ENCODE results near the gene MSL1.

MSL1 gene

DNA sequence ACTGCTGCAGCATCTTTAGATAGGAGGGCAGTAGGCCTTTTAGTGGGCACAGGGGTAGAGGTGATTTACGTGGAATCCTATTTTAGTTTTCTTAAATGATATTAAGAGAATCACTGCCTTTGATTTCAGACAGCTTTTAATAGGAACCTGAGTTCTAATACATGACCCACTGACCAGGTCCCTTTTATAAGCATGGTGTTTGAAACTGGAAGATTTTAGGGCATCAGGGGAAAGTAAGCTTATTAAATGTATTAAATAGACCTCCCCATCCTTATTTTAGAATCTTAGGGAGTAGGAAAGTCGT, 2.0 kb downstream of the MSL1 start:
- POLR2A ChIA-PET (ENCODE audit: low non-redundant PET), result interaction anchor here (0.6 kb wide), 1 partner anchor 70 kb away, joined by 4 read pairs; no protein-coding TSS in a partner anchor
- CTCF ChIA-PET, result interaction anchor here (0.6 kb wide), 1 partner anchor 10 kb away, joined by 3 read pairs; no protein-coding TSS in a partner anchor
- peak overlapping the region; percentile 95 for H3K27ac ChIP-seq
- DNase-seq (ENCODE audit: low spot score), result no peak
- TF ChIP-seq, protein P1, sequence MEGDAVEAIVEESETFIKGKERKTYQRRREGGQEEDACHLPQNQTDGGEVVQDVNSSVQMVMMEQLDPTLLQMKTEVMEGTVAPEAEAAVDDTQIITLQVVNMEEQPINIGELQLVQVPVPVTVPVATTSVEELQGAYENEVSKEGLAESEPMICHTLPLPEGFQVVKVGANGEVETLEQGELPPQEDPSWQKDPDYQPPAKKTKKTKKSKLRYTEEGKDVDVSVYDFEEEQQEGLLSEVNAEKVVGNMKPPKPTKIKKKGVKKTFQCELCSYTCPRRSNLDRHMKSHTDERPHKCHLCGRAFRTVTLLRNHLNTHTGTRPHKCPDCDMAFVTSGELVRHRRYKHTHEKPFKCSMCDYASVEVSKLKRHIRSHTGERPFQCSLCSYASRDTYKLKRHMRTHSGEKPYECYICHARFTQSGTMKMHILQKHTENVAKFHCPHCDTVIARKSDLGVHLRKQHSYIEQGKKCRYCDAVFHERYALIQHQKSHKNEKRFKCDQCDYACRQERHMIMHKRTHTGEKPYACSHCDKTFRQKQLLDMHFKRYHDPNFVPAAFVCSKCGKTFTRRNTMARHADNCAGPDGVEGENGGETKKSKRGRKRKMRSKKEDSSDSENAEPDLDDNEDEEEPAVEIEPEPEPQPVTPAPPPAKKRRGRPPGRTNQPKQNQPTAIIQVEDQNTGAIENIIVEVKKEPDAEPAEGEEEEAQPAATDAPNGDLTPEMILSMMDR (conservative IDR thresholded peaks at IDR 0.05; ENCODE audit: low read depth), result no peak

DNA sequence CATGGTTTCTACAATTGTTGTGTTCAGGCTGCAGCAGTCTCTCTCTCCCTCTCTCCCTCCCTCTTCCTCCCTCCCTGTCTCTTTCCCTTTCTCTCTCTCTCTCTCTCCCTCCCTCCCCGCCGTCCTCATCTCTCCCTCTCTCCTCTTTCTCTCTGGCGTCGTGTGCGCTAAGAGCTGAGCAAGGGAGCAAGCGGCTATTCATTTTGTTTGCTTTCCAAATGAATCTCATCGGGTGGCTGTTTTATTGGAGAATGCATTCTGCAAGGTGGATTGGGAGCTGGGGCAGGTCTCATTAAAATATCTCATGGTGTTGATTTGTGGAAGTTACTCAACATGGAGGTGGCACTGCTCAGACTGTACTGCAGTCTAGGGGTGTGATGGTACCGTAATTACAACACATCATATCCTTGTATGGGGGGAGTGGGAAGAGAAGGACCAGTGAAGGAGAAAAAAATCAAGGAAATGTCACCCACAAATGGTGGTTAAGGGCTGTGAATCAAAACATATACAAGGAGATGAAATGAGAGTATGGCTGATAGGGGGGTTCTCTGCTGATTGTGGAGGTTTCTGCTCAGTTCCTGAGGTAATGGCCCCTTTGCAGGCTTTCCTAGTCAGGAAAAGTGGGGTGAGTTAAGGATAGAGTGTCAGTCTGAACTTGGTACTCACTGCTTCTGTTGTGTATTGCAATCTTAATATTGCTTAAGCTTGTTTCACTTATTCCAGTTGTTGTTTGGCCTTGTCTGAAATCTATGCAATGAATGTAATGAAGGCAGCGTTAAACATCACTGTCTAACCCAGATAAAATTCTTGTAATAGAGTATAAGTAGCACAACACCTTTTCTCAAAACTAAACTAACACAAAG, 2.7 kb downstream of the MSL1 start:
- peak overlapping the region; percentile 57 for H3K27ac ChIP-seq
- ChIA-PET POLR2A (ENCODE audit: low non-redundant PET) (interaction anchor here (0.6 to 0.7 kb wide), 2 partner anchors 36 to 71 kb away, joined by 4 to 9 read pairs; no protein-coding TSS in a partner anchor), CTCF (interaction anchor here (0.6 to 0.8 kb wide), 2 partner anchors 11 to 98 kb away, joined by 3 read pairs; no protein-coding TSS in a partner anchor)
- TF ChIP-seq, protein P1 (conservative IDR thresholded peaks at IDR 0.05; ENCODE audit: low read depth), result no peak
- DNase-seq (ENCODE audit: low spot score), result no peak

DNA sequence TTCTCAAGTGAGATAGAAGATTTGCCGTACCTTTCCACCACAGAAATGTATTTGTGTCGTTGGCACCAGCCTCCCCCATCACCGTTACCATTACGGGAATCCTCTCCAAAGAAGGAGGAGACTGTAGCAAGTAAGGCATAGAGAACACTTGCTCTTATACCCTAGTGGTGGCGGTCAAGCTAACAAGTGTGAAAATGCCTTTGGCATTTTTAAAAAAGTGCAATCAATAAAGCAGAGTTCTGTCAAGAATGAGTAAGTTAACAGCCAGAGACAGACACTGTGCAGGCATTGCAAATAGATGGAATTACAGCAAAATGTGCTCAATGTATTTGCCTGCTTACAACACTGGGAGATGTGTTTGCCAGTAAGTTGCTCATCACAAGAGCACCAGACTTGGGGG, 7.7 kb downstream of the MSL1 start:
- no peak overlapping the region for H3K27ac ChIP-seq
- ChIA-PET POLR2A (ENCODE audit: low non-redundant PET) (no interaction called here), CTCF (interaction anchor here (0.6 to 1.2 kb wide), 2 partner anchors 10 to 1566 kb away, joined by 3 to 5 read pairs; no protein-coding TSS in a partner anchor)
- DNase-seq (ENCODE audit: low spot score), result no peak
- TF ChIP-seq, protein P1 (conservative IDR thresholded peaks at IDR 0.05; ENCODE audit: low read depth), result no peak

DNA sequence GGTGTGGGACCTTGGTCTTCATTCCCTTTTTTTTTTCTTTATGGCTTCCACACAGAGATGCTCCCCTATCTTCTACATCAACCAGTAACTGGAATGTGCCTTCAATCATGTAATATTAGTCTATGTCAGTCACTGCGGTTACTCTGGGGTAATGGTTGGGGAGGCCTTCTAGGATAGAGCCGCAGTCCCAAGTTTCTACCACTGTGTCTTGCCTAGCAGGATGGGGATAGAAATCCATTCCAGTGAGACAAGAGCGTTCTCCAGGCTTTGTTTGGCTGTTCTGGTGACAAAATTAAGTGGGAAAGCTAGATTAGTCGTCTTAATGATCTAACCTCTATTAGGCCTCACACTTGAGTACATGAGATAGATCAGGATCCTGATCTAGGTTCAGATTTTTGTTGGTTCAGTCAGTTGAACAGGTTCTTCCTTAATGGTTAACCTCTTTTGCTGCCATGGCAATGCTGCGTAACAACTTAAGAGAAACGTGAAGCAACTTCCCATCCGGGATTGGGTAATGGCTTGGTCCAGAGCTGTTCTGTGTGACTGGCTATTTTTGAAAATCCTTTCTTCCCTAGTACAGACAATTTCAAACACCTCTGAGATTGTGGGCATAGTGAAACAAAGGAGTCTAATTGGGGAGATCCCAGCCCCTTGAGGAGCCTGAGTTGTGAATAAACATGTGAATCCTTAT, 8.7 kb downstream of the MSL1 start:
- CTCF ChIA-PET, result interaction anchor here (0.5 to 1.2 kb wide), 3 partner anchors 9 to 1567 kb away, joined by 3 to 5 read pairs (median 4); no protein-coding TSS in a partner anchor
- no peak for DNase-seq (ENCODE audit: low spot score)
- POLR2A ChIA-PET (ENCODE audit: low non-redundant PET), result no interaction called here
- no peak overlapping the region for H3K27ac ChIP-seq
- TF ChIP-seq, protein P1 (conservative IDR thresholded peaks at IDR 0.05; ENCODE audit: low read depth), result no peak

DNA sequence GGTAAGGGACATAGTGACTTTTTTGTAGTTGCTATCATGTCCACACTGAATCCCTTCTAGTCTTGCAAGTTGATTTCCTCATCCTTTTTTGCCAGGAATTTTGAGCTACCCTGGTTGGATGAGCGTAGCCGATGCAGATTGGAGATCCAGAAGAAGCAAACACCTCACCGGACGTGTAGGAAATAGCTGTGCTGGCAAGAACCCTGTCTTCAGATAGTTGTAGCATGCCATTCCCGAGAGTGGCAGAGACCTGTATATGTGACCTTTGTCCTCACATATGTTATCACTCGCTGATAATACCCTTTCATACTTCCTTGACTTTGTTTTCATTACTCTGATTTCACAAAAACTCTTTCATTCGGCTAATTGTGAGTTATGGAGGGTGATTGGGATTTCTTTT, 12.4 kb downstream of the MSL1 start:
- ChIA-PET POLR2A (ENCODE audit: low non-redundant PET) (no interaction called here), CTCF (no interaction called here)
- H3K27ac ChIP-seq, result no peak overlapping the region
- DNase-seq (ENCODE audit: low spot score), result no peak
- TF ChIP-seq, protein P1 (conservative IDR thresholded peaks at IDR 0.05; ENCODE audit: low read depth), result no peak

DNA sequence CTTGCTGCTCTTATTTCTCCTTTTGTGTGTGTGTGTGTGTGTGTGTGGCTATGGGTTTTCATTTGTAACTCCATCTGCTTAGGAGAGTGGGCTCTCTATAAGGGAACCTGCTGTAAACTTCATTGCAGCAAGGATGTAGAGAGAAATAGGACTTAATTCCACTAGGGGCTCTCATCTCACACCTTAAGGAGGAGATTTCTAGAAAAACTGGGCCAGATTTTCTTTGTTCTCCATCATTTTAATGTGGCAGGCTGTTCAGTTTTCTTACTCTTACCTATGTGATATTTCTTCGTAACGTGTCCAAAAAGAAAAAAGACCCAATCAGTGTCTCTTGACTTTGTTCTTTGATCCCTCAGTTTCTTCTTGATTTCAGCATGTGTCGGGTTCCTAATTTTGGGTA, 14.0 kb downstream of the MSL1 start:
- DNase-seq (ENCODE audit: low spot score), result no peak
- TF ChIP-seq, protein P1 (conservative IDR thresholded peaks at IDR 0.05; ENCODE audit: low read depth), result no peak
- ChIA-PET CTCF (no interaction called here), POLR2A (ENCODE audit: low non-redundant PET) (no interaction called here)
- H3K27ac ChIP-seq, result no peak overlapping the region

Data from RWPE1 (cell line).